ENCODE data around the gene VSX1. TPM values are rescaled to one million over a fixed set of nuclear protein-coding genes. Genes with fewer than 3 reads are reported as not detected.

Gene VSX1
- total and polyA plus RNA-seq, 9 of the 15 experiments (the other 6 are each of a cell fraction or from before 2014, with no cell fraction given), result not detected

- ChIA-PET CTCF (ENCODE audit: low intra/inter-chr PET ratio) (no interaction called here), POLR2A (no interaction called here)
- WGBS (ENCODE audit: insufficient coverage, low coverage, missing lambda C conversion rate), result 0% methylated on average over 6 of the region's 6 CpGs
- H3K79me2 ChIP-seq (ENCODE audit: control insufficient read depth, insufficient read depth, low read length), result no peaks in the 10 kb centered on the region
- peaks cover 3 to 36% of the 10 kb centered on the region in 2 experiments; a peak in 2 of 5 replicates for H3K27me3 ChIP-seq (ENCODE audit: control insufficient read depth in 2 of 2, insufficient read depth in 2 of 2, low read length in 2 of 2)
- H3K4me2 ChIP-seq (ENCODE audit: insufficient read depth, low read length), result no peak overlapping the region
- H3K4me3 ChIP-seq, result no peak overlapping the region
- in situ Hi-C loops (cut with MboI) (no loop called here), intact Hi-C loops (cut with micrococcal nuclease) (no loop called here)
- DNase-seq (ENCODE audit: extremely low read depth in 1 of 4, low spot score in 3 of 4), result no peak
- H2AFZ ChIP-seq (ENCODE audit: low read depth, low read length), result no peak overlapping the region
- no peaks in the 10 kb centered on the region for H3K9me1 ChIP-seq (ENCODE audit: control insufficient read depth, insufficient read depth, low read length)
- no peaks in the 10 kb centered on the region for H3K36me3 ChIP-seq (ENCODE audit: control insufficient read depth, insufficient read depth, low read length)
- no peak overlapping the region for H3K27ac ChIP-seq (ENCODE audit: extremely low read depth, low read depth, low read length)
- FAIRE-seq, result no peak
- no peaks in the 10 kb centered on the region for H4K20me1 ChIP-seq (replicated peaks; ENCODE audit: control insufficient read depth, insufficient read depth, low read length)
- no TSS peak for BruUV-seq (replicated peaks)
- H3K9ac ChIP-seq (ENCODE audit: insufficient read depth in 1 of 2, low read depth in 2 of 2, low read length in 2 of 2), result no peak overlapping the region
- H3K9me3 ChIP-seq (replicated peaks; ENCODE audit: control insufficient read depth, insufficient read depth, low read depth, low read length), result no peaks in the 10 kb centered on the region
- ATAC-seq, result no peak
- no peaks in the 10 kb centered on the region for H3K4me1 ChIP-seq (replicated peaks in 1 of 2; ENCODE audit: control insufficient read depth in 2 of 2, insufficient read depth in 2 of 2, low read length in 2 of 2)
- TF ChIP-seq SMARCA4 (IDR thresholded peaks at IDR 0.05), result no peak
- TF ChIP-seq KAT2B (IDR thresholded peaks at IDR 0.05; ENCODE audit: low read depth, low read length), result no peak
- TF ChIP-seq USF1 (CRISPR knock-in tag; IDR thresholded peaks at IDR 0.05), result no peak
- TF ChIP-seq ZNF253 (CRISPR knock-in tag; conservative IDR thresholded peaks at IDR 0.05), result no peak
- no peak for TF ChIP-seq ZNF609 (CRISPR knock-in tag; IDR thresholded peaks at IDR 0.05; ENCODE audit: borderline replicate concordance)
- no peak for TF ChIP-seq FOXJ3 (CRISPR knock-in tag; IDR thresholded peaks at IDR 0.05)
- TF ChIP-seq HMG20B (CRISPR knock-in tag; IDR thresholded peaks at IDR 0.05), result no peak
- TF ChIP-seq TSHZ1 (CRISPR knock-in tag; IDR thresholded peaks at IDR 0.05), result no peak
- TF ChIP-seq ELF4 (CRISPR knock-in tag; IDR thresholded peaks at IDR 0.05), result no peak
- no peak for TF ChIP-seq YBX1 (IDR thresholded peaks at IDR 0.05)
- no peak for TF ChIP-seq TEAD4 (IDR thresholded peaks at IDR 0.05; ENCODE audit: low read length)
- no peak for TF ChIP-seq TEAD4 (CRISPR knock-in tag; IDR thresholded peaks at IDR 0.05; ENCODE audit: borderline replicate concordance)
- TF ChIP-seq, protein P1, sequence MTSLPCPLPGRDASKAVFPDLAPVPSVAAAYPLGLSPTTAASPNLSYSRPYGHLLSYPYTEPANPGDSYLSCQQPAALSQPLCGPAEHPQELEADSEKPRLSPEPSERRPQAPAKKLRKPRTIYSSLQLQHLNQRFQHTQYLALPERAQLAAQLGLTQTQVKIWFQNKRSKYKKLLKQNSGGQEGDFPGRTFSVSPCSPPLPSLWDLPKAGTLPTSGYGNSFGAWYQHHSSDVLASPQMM (CRISPR knock-in tag; IDR thresholded peaks at IDR 0.05), result no peak
- no peak for TF ChIP-seq PTRF (tag; IDR thresholded peaks at IDR 0.05)
Measured at GRCh38 chr20:25040438-25040831, 41.5 kb downstream of the VSX1 start.

Data from K562 (cell line).